SKM-1 (cell line): Measurements from ENCODE around the gene SPRY4.
"Not testable (repeated sequence)": the region's sequence is repeated elsewhere in the genome, so short reads cannot be mapped to it uniquely, and the experiment has no call there.

ENCODE experiments used
- DNase-seq: peaks from one replicate; lab custom pipeline; 2025; ENCODE audit not compliant: unreplicated experiment; lab: John Stamatoyannopoulos, UW

The SPRY4 gene

DNA sequence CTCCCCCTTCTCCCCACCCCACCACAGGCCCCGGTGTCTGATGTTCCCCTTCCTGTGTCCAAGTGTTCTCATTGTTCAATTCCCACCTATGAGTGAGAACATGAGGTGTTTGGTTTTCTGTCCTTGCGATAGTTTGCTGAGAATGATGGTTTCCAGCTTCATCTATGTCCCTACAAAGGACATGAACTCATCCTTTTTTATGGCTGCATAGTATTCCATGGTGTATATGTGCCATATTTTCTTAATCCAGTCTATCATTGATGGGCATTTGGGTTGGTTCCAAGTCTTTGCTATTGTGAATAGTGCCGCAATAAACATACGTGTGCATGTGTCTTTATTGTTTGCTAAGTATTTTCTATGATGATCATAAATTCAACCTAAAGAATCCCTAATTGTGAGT, 60.7 kb downstream of the SPRY4 start:
- not testable (repeated sequence) for DNase-seq

DNA sequence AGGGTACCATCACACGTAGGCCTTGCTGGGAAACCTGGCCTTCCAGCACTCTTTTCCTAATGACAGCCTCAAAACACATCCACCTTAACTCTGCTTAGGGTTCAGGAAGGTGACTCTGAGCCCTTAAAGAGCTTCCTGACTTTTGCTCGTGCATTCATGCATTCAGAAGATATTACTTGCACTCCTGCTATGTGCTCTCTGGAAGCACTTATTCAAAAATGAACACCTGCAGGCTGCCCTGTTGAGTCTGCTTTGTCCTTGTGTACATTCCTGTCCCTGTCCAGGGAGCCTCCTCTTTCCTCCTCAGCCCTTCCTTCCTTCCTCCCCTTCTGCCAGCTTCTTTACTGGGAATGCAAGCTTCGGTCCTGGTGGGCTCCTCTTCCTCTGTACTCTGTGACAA, 61.5 kb downstream of the SPRY4 start:
- DNase-seq, result no peak

DNA sequence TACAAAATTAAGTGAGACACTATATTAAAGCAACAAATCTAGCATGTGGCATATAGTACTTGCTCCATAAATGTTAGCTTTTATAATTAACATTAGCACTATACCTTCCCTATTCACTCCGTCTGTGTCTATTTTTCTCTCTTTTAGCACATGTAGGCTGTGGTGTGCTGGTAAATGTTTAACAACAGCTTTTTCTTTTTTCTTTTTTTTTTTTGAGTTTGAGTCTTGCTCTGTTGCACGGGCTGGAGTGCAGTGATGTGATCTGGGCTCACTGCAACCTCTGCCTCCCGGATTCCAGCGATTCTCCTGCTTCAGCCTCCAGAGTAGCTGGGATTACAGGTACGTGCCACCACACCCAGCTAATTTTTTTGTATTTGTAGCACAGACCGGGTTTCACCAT, 62.1 kb downstream of the SPRY4 start:
- no peak for DNase-seq
